ENCODE results near the gene PCID2. TPM values are rescaled to one million over a fixed set of nuclear protein-coding genes. Genes with fewer than 3 reads are reported as not detected.

The PCID2 gene
- total and polyA plus RNA-seq, 2 donors (not counting 1 experiment from before 2014, with no cell fraction given), result 52.2 to 61.1 TPM

- CTCF ChIA-PET, result no interaction called here
- peak overlapping the region in 1 of 2 donors; percentile 48 for H3K27ac ChIP-seq (ENCODE audit: low read length in 2 of 2)
Measured at GRCh38 chr13:113152984-113153809, 55.3 kb downstream of the PCID2 start.

More at GRCh38 chr13:113152984-113153809, 55.3 kb downstream of the PCID2 start:
- H3K9ac ChIP-seq (ENCODE audit: low read length), result peak overlapping the region; percentile 65
- H2AFZ ChIP-seq (ENCODE audit: insufficient read depth, low read depth, low read length, poor library complexity, severe bottlenecking), result peak overlapping the region; percentile 90
- H3K36me3 ChIP-seq (replicated peaks in 1 of 2; ENCODE audit: control extremely low read depth in 1 of 2, control insufficient read depth in 1 of 2, extremely low read depth in 1 of 2, insufficient read depth in 2 of 2, low read length in 1 of 2), result no peaks in the 10 kb centered on the region
- 13% methylated on average over 58 of the region's 60 CpGs for WGBS (ENCODE audit: insufficient coverage)
- POLR2A ChIA-PET, result no interaction called here
- peaks cover 0 to 13% (median 0%) of the 10 kb centered on the region in 3 donors for H3K9me3 ChIP-seq (ENCODE audit: control extremely low read depth in 1 of 3, control insufficient read depth in 2 of 3, insufficient read depth in 1 of 3, low read length in 2 of 3)
- Mint-ChIP-seq H3K4me1 (peaks cover 19% of the 10 kb centered on the region), H3K27me3 (peaks cover 11% of the 10 kb centered on the region), H3K4me3 (peak overlapping the region; percentile 81), H3K27ac (peak overlapping the region; percentile 71), H3K9me3 (ENCODE audit: insufficient read depth) (peaks cover 3% of the 10 kb centered on the region)
- H3K27me3 ChIP-seq (replicated peaks in 1 of 4; ENCODE audit: control extremely low read depth in 1 of 4, control insufficient read depth in 3 of 4, insufficient read depth in 4 of 4, low read length in 3 of 4), result peaks cover 0 to 40% (median 11%) of the 10 kb centered on the region in 4 experiments
- H3K79me2 ChIP-seq (ENCODE audit: control insufficient read depth, insufficient read depth, low read length), result no peaks in the 10 kb centered on the region
- H3K4me1 ChIP-seq (ENCODE audit: control insufficient read depth in 2 of 2, insufficient read depth in 2 of 2, low read length in 2 of 2), result peaks cover 22 to 25% of the 10 kb centered on the region in 2 donors
- peak overlapping the region; percentile 90 for H3K4me2 ChIP-seq (replicated peaks; ENCODE audit: low read depth, low read length, poor library complexity, severe bottlenecking)
- no peaks in the 10 kb centered on the region for H4K20me1 ChIP-seq (ENCODE audit: control insufficient read depth, insufficient read depth, low read length, poor library complexity, severe bottlenecking)
- DNase-seq, result peak; percentile 52
- intact Hi-C loops (cut with micrococcal nuclease), result loop anchor here (2.0 to 5.0 kb wide), 3 partner anchors 144 to 338 kb away; partner anchors contain the start of genes DCUN1D2 and LAMP1
- ATAC-seq (ENCODE audit: low read depth), result peak; percentile 13
- TF ChIP-seq EZH2 (IDR thresholded peaks at IDR 0.05; ENCODE audit: borderline replicate concordance, insufficient read depth, low read depth, low read length, poor library complexity, severe bottlenecking), result peak; percentile 40
- TF ChIP-seq CTCF (IDR thresholded peaks at IDR 0.05), result no peak
- peak overlapping the region; percentile 40 to 77 (median 52) for H3K4me3 ChIP-seq (ENCODE audit: control extremely low read depth in 1 of 5, extremely low read depth in 1 of 5, insufficient read depth in 1 of 5, low read depth in 2 of 5, low read length in 4 of 5)
